ENCODE measurements around the gene FYN. TPM values are rescaled to one million over a fixed set of nuclear protein-coding genes. Genes with fewer than 3 reads are reported as not detected.

FYN gene
- total and polyA plus RNA-seq, 2 of the 13 experiments (the other 11 are each of a cell fraction or from before 2014, with no cell fraction given): 15.5 to 24.6 TPM

GRCh38 chr6:111873178-111874024, at the start of gene FYN (continued):
- TF ChIP-seq ZNF513 (CRISPR knock-in tag; conservative IDR thresholded peaks at IDR 0.05) (no peak), HNRNPUL1 (IDR thresholded peaks at IDR 0.05; ENCODE audit: low read depth, low read length) (no peak), NCOA1 (CRISPR knock-in tag; IDR thresholded peaks at IDR 0.05) (no peak), ZMYM3 (CRISPR knock-in tag; IDR thresholded peaks at IDR 0.05) (no peak), PAF1 (CRISPR knock-in tag; IDR thresholded peaks at IDR 0.05) (no peak), RFXAP (CRISPR knock-in tag; IDR thresholded peaks at IDR 0.05; ENCODE audit: borderline replicate concordance) (0 out of 2 replicates have a peak, but pooled peaks have one; percentile 2), HMG20B (CRISPR knock-in tag; conservative IDR thresholded peaks at IDR 0.05) (no peak), HOXD1 (CRISPR knock-in tag; IDR thresholded peaks at IDR 0.05) (no peak), ZNF713 (CRISPR knock-in tag; IDR thresholded peaks at IDR 0.05) (no peak), ZNF318 (CRISPR knock-in tag; IDR thresholded peaks at IDR 0.05) (no peak), MATR3 (CRISPR knock-in tag; IDR thresholded peaks at IDR 0.05) (no peak), ZFP1 (CRISPR knock-in tag; IDR thresholded peaks at IDR 0.05) (no peak), ZBTB7A (CRISPR knock-in tag; IDR thresholded peaks at IDR 0.05) (peak; percentile 68; the same call in 1 of the 2 replicates), ZNF512 (CRISPR knock-in tag; IDR thresholded peaks at IDR 0.05) (no peak), ZNF672 (CRISPR knock-in tag; IDR thresholded peaks at IDR 0.05) (no peak)
- TF ChIP-seq, protein P1, sequence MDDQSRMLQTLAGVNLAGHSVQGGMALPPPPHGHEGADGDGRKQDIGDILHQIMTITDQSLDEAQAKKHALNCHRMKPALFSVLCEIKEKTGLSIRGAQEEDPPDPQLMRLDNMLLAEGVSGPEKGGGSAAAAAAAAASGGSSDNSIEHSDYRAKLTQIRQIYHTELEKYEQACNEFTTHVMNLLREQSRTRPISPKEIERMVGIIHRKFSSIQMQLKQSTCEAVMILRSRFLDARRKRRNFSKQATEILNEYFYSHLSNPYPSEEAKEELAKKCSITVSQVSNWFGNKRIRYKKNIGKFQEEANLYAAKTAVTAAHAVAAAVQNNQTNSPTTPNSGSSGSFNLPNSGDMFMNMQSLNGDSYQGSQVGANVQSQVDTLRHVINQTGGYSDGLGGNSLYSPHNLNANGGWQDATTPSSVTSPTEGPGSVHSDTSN (CRISPR knock-in tag; IDR thresholded peaks at IDR 0.05; ENCODE audit: borderline replicate concordance): peak; percentile 84; the same call in 1 of the 2 replicates

All from HepG2 (cell line).